Activated CD4-positive, CD25-positive, alpha-beta regulatory T cell treated with anti-CD3 and anti-CD28 coated beads, Interleukin-2, amount 50 U/mL, for 72 hours (primary cell): ENCODE results near the gene GSAP.

Experiments
- DNase-seq: peaks from one replicate; pipeline ENCODE4 v3.0.0; 2021

Gene GSAP

GRCh38 chr7:77434570-77435275 is 18.6 kb upstream of the GSAP start:
- DNase-seq, result no peak

GRCh38 chr7:77433901-77434300 is 17.8 kb upstream of the GSAP start:
- no peak for DNase-seq

GRCh38 chr7:77430927-77431326 is 14.8 kb upstream of the GSAP start:
- no peak for DNase-seq

GRCh38 chr7:77428777-77429231 is 12.7 kb upstream of the GSAP start:
- DNase-seq, result no peak

GRCh38 chr7:77427996-77428603 is 12.0 kb upstream of the GSAP start:
- DNase-seq, result no peak

GRCh38 chr7:77426521-77427051 is 10.4 kb upstream of the GSAP start:
- no peak for DNase-seq

- no peak for DNase-seq
These were observed 9.9 kb upstream of the GSAP start for GRCh38 chr7:77426052-77426404.

- no peak for DNase-seq
These were observed 9.2 kb upstream of the GSAP start for GRCh38 chr7:77425101-77426051.

- no peak for DNase-seq
These were observed 6.4 kb upstream of the GSAP start for GRCh38 chr7:77422500-77422899.

- no peak for DNase-seq
These were observed 5.0 kb upstream of the GSAP start for GRCh38 chr7:77420986-77421672.

- no peak for DNase-seq
These were observed 4.3 kb upstream of the GSAP start for GRCh38 chr7:77420438-77420837.

GRCh38 chr7:77419102-77419501 is 3.0 kb upstream of the GSAP start:
- no peak for DNase-seq

- DNase-seq, result no peak
These were observed 1.7 kb upstream of the GSAP start for GRCh38 chr7:77417801-77418200.

GRCh38 chr7:77416621-77417371 is 647 bp upstream of the GSAP start:
- no peak for DNase-seq

GRCh38 chr7:77415476-77415822 is 700 bp downstream of the GSAP start:
- no peak for DNase-seq

- DNase-seq, result no peak
These were observed 2.2 kb downstream of the GSAP start for GRCh38 chr7:77413861-77414424.

- DNase-seq, result no peak
These were observed 3.0 kb downstream of the GSAP start for GRCh38 chr7:77413128-77413527.

- no peak for DNase-seq
These were observed 6.2 kb downstream of the GSAP start for GRCh38 chr7:77409739-77410547.

GRCh38 chr7:77409005-77409738 is 7.0 kb downstream of the GSAP start:
- DNase-seq, result no peak

GRCh38 chr7:77407906-77408305 is 8.2 kb downstream of the GSAP start:
- DNase-seq, result no peak
